ENCODE measurements around the gene OGFOD2. TPM values are rescaled to one million over a fixed set of nuclear protein-coding genes. Genes with fewer than 3 reads are reported as not detected.

The OGFOD2 gene
- total and polyA plus RNA-seq, 2 of the 13 experiments (the other 11 are each of a cell fraction or from before 2014, with no cell fraction given): 13.2 to 14.6 TPM

DNA sequence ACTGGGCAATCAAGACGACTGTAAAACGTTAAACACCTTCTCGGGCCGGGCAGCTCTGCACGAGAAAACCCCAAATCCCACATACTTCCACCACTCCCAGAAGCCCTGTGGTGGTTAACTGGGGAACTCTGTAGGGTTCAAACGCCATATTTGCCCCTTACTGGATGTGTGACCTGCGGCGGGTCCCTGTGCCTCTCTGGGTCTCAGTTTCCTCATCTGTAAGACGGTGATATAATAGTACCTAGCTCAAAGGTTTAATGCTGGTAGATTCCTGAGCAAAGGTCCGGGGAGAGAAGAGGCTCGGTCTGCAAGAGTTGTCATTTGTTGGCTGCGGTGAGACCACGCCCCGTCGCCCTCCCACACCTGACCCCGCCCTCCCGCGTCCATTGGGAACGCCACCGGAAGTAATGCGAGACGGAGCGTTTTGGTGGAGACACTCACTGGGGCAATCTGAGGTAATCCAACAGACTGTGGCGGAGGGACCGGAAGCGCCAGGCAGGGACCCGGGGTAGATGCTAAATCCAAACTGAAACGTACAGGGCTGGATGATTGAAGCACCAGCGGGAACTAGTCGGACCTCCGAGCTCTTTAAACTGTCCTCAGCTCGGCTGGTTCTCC lies 661 bp upstream of the OGFOD2 start (continued):
- TF ChIP-seq HNRNPLL (IDR thresholded peaks at IDR 0.05; ENCODE audit: low read depth, low read length, poor library complexity, severe bottlenecking) (no peak), ARNTL (CRISPR knock-in tag; IDR thresholded peaks at IDR 0.05) (no peak), SP5 (CRISPR knock-in tag; IDR thresholded peaks at IDR 0.05; ENCODE audit: borderline replicate concordance, low read depth) (peak; percentile 80), ZNF335 (CRISPR knock-in tag; IDR thresholded peaks at IDR 0.05) (no peak), ZNF670 (CRISPR knock-in tag; IDR thresholded peaks at IDR 0.05; ENCODE audit: borderline replicate concordance) (peak; percentile 75; the same call in 1 of the 2 replicates), ZNF44 (CRISPR knock-in tag; IDR thresholded peaks at IDR 0.05) (no peak), YEATS2 (CRISPR knock-in tag; IDR thresholded peaks at IDR 0.05; ENCODE audit: borderline replicate concordance) (peak; percentile 78), ZNF652 (CRISPR knock-in tag; IDR thresholded peaks at IDR 0.05; ENCODE audit: borderline replicate concordance, low read depth) (peak; percentile 46; the same call in 1 of the 2 replicates), HNF4G (IDR thresholded peaks at IDR 0.05; ENCODE audit: borderline replicate concordance, low read depth, low read length) (peak; percentile 41; the same call in 1 of the 2 replicates), HNF4G (CRISPR knock-in tag; IDR thresholded peaks at IDR 0.05; ENCODE audit: borderline replicate concordance, low read depth) (no peak), ZNF501 (CRISPR knock-in tag; IDR thresholded peaks at IDR 0.05) (no peak; the same call in 1 of the 2 replicates), SP4 (CRISPR knock-in tag; IDR thresholded peaks at IDR 0.05) (peak; percentile 56; the same call in 1 of the 2 replicates), ZNF232 (CRISPR knock-in tag; IDR thresholded peaks at IDR 0.05; ENCODE audit: borderline replicate concordance) (peak; percentile 71; the same call in 1 of the 2 replicates), ESRRA (CRISPR knock-in tag; IDR thresholded peaks at IDR 0.05; ENCODE audit: low read depth) (no peak), ZNF136 (CRISPR knock-in tag; IDR thresholded peaks at IDR 0.05; ENCODE audit: low read depth) (no peak), ZFP62 (CRISPR knock-in tag; IDR thresholded peaks at IDR 0.05) (no peak), CREB1 (IDR thresholded peaks at IDR 0.05) (0 out of 2 replicates have a peak, but pooled peaks have one; percentile 50), CREB1 (CRISPR knock-in tag; IDR thresholded peaks at IDR 0.05) (no peak; the same call in none of the 2 replicates), ZNF772 (CRISPR knock-in tag; IDR thresholded peaks at IDR 0.05) (no peak), SOX6 (IDR thresholded peaks at IDR 0.05) (no peak), SOX6 (CRISPR knock-in tag; IDR thresholded peaks at IDR 0.05) (no peak; the same call in 1 of the 2 replicates), ZNF24 (IDR thresholded peaks at IDR 0.05) (no peak), ATM (IDR thresholded peaks at IDR 0.05; ENCODE audit: borderline replicate concordance) (no peak), HOXD1 (CRISPR knock-in tag; IDR thresholded peaks at IDR 0.05) (no peak)
- TF ChIP-seq, protein P1, sequence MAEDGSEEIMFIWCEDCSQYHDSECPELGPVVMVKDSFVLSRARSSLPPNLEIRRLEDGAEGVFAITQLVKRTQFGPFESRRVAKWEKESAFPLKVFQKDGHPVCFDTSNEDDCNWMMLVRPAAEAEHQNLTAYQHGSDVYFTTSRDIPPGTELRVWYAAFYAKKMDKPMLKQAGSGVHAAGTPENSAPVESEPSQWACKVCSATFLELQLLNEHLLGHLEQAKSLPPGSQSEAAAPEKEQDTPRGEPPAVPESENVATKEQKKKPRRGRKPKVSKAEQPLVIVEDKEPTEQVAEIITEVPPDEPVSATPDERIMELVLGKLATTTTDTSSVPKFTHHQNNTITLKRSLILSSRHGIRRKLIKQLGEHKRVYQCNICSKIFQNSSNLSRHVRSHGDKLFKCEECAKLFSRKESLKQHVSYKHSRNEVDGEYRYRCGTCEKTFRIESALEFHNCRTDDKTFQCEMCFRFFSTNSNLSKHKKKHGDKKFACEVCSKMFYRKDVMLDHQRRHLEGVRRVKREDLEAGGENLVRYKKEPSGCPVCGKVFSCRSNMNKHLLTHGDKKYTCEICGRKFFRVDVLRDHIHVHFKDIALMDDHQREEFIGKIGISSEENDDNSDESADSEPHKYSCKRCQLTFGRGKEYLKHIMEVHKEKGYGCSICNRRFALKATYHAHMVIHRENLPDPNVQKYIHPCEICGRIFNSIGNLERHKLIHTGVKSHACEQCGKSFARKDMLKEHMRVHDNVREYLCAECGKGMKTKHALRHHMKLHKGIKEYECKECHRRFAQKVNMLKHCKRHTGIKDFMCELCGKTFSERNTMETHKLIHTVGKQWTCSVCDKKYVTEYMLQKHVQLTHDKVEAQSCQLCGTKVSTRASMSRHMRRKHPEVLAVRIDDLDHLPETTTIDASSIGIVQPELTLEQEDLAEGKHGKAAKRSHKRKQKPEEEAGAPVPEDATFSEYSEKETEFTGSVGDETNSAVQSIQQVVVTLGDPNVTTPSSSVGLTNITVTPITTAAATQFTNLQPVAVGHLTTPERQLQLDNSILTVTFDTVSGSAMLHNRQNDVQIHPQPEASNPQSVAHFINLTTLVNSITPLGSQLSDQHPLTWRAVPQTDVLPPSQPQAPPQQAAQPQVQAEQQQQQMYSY (CRISPR knock-in tag; IDR thresholded peaks at IDR 0.05): no peak
- TF ChIP-seq, protein P2, sequence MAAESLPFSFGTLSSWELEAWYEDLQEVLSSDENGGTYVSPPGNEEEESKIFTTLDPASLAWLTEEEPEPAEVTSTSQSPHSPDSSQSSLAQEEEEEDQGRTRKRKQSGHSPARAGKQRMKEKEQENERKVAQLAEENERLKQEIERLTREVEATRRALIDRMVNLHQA (CRISPR knock-in tag; IDR thresholded peaks at IDR 0.05): no peak
- TF ChIP-seq, protein P3, sequence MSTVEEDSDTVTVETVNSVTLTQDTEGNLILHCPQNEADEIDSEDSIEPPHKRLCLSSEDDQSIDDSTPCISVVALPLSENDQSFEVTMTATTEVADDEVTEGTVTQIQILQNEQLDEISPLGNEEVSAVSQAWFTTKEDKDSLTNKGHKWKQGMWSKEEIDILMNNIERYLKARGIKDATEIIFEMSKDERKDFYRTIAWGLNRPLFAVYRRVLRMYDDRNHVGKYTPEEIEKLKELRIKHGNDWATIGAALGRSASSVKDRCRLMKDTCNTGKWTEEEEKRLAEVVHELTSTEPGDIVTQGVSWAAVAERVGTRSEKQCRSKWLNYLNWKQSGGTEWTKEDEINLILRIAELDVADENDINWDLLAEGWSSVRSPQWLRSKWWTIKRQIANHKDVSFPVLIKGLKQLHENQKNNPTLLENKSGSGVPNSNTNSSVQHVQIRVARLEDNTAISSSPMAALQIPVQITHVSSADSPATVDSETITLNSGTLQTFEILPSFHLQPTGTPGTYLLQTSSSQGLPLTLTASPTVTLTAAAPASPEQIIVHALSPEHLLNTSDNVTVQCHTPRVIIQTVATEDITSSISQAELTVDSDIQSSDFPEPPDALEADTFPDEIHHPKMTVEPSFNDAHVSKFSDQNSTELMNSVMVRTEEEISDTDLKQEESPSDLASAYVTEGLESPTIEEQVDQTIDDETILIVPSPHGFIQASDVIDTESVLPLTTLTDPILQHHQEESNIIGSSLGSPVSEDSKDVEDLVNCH (CRISPR knock-in tag; IDR thresholded peaks at IDR 0.05): no peak

Data from HepG2 (cell line).